K562 (cell line): ENCODE measurements around the gene UPK3A.

Source experiments
- CREM ChIP-seq: IDR thresholded peaks from 2 replicates; pipeline ENCODE4 v1.6.1; 2014; ENCODE audit warnings: antibody characterized with exemption, low read depth
- POLR2AphosphoS2 ChIP-seq: IDR thresholded peaks from 2 replicates; pipeline ENCODE4 v1.6.1; 2012; ENCODE audit warnings: low read length, improper control_type of control experiment
- POLR2AphosphoS5 ChIP-seq: IDR thresholded peaks from 2 replicates; pipeline ENCODE4 v1.6.1; 2011; ENCODE audit warnings: mild to moderate bottlenecking, low read depth, low read length, moderate library complexity; ENCODE audit not compliant: control insufficient read depth, insufficient read depth
- RB1 ChIP-seq: fragments of 450-650 bp; IDR thresholded peaks from 2 replicates; pipeline ENCODE4 v1.6.1; 2017; ENCODE audit warnings: low read depth, mild to moderate bottlenecking
- TBL1XR1 ChIP-seq, 2 experiments: IDR thresholded peaks; 2 replicates each; pipeline ENCODE4 v1.6.1; 2012; ENCODE audit warnings: improper control_type of control experiment in 2 of 2, low read length in 2 of 2, mild to moderate bottlenecking in 1 of 2
- ZBTB49 ChIP-seq: sonication (generic); formaldehyde crosslinking; IDR thresholded peaks from 2 replicates; pipeline ENCODE4 v1.8.0; 2022; ENCODE audit warnings: missing genetic modification reagents, mild to moderate bottlenecking, borderline replicate concordance
- ZNF175 ChIP-seq: fragments of 200-800 bp; sonication (Bioruptor generic); IDR thresholded peaks from 2 replicates; pipeline ENCODE4 v1.6.1; 2016; ENCODE audit warnings: low read depth, mild to moderate bottlenecking, missing genetic modification characterization, missing compliant biosample characterization
- ZNF318 ChIP-seq, 2 experiments: fragments of 450-650 bp; IDR thresholded peaks; 2 replicates each; pipeline ENCODE4 v1.6.1; 2016; ENCODE audit warnings: mild to moderate bottlenecking in 2 of 2, borderline replicate concordance in 1 of 2, low read depth in 1 of 2, moderate library complexity in 1 of 2
- TF ChIP-seq, protein P1 (sequence below): sonication (generic); formaldehyde crosslinking; IDR thresholded peaks from 2 replicates; pipeline ENCODE4 v1.8.1; 2022; ENCODE audit warnings: missing genetic modification reagents
- TF ChIP-seq, protein P2 (sequence below): fragments of 250-450 bp; sonication (Bioruptor Pico); IDR thresholded peaks from 2 replicates; pipeline ENCODE4 v1.8.0; 2021; ENCODE audit warnings: borderline replicate concordance, mild to moderate bottlenecking, moderate library complexity; ENCODE audit not compliant: poor library complexity, severe bottlenecking

DNA sequence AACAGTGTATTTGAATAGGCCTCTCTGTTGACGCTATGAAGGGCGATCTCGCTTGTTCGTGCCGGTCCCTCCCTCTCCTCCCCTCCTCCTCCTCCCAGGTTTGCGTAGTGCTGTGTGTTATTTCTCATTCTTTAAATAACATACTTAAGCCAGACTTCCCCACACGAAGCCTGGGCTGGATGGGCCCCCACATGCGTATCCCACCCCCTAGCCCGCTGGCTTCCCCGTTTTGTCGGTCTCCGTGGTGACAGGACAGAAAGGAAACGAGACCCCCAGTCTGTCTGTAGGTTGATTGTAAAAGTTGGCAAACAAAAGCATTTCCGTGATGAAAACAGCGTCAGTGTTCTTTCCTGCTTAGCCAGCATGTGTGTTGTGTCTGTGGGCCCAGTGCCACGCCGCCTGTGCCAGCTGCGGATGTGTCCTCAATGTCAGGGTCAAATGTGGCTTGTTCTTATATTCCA is 52.3 kb downstream of the UPK3A start:
- TF ChIP-seq POLR2AphosphoS2 (no peak), ZNF318 (IDR thresholded peaks at IDR 0.05; ENCODE audit: borderline replicate concordance in 1 of 2, low read depth in 1 of 2) (no peak), POLR2AphosphoS5 (no peak), CREM (no peak), RB1 (no peak), ZBTB49 (CRISPR knock-in tag) (no peak), ZNF175 (CRISPR knock-in tag) (no peak), TBL1XR1 (IDR thresholded peaks at IDR 0.05; ENCODE audit: low read length in 2 of 2) (no peak)
- TF ChIP-seq, protein P1, sequence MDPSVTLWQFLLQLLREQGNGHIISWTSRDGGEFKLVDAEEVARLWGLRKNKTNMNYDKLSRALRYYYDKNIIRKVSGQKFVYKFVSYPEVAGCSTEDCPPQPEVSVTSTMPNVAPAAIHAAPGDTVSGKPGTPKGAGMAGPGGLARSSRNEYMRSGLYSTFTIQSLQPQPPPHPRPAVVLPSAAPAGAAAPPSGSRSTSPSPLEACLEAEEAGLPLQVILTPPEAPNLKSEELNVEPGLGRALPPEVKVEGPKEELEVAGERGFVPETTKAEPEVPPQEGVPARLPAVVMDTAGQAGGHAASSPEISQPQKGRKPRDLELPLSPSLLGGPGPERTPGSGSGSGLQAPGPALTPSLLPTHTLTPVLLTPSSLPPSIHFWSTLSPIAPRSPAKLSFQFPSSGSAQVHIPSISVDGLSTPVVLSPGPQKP (CRISPR knock-in tag): no peak
- TF ChIP-seq, protein P2, sequence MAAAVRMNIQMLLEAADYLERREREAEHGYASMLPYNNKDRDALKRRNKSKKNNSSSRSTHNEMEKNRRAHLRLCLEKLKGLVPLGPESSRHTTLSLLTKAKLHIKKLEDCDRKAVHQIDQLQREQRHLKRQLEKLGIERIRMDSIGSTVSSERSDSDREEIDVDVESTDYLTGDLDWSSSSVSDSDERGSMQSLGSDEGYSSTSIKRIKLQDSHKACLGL (CRISPR knock-in tag): no peak
